Measurements from ENCODE around the gene ZBTB20. TPM values are rescaled to one million over a fixed set of nuclear protein-coding genes. Genes with fewer than 3 reads are reported as not detected.

Gene ZBTB20
- total RNA-seq, 1 experiment from 2014 or later = 1.6 TPM

- H4K20me1 ChIP-seq (ENCODE audit: insufficient read depth, low read depth, low read length) = no peaks in the 10 kb centered on the region
- DNase-seq = no peak
These were observed 205.3 kb downstream of the ZBTB20 start for GRCh38 chr3:114941626-114942309.

DNA sequence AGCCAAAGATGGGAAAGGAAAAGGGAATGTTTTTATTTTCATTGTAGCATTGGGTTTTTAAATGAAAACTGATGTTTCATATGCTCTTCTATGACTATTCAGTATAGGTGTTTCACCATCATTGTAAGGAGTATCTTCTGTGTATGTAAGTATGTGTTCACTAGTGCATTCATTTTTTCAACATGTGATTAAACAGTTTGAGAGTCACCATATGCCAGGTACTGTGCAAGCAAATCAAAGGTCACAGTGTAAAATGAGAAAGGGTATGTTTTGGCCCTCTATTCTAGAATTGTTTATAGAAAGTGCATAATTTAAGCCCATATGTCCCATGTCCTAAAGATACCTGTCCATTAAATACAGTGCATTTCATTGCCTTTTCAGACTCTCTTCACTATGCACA lies 207.2 kb downstream of the ZBTB20 start:
- Histone ChIP-seq H3K27me3 (ENCODE audit: low read length) (no peaks in the 10 kb centered on the region), H3K4me2 (ENCODE audit: low read depth, low read length, poor library complexity, severe bottlenecking) (no peak overlapping the region)
- no peak for DNase-seq

More at GRCh38 chr3:114941626-114942309, 205.3 kb downstream of the ZBTB20 start:
- Histone ChIP-seq H3K9me3 (ENCODE audit: low read length) (no peaks in the 10 kb centered on the region), H3K4me1 (ENCODE audit: low read length) (no peaks in the 10 kb centered on the region), H3K9me2 (replicated peaks; ENCODE audit: insufficient read depth, low read length) (no peaks in the 10 kb centered on the region), H2AFZ (ENCODE audit: low read length) (no peak overlapping the region), H3K9ac (ENCODE audit: low read length) (no peak overlapping the region), H3K27ac (ENCODE audit: low read length) (no peak overlapping the region), H3K36me3 (ENCODE audit: insufficient read depth, low read length) (no peaks in the 10 kb centered on the region), H3K4me3 (ENCODE audit: low read length) (no peak overlapping the region), H3K4me2 (ENCODE audit: low read depth, low read length, poor library complexity, severe bottlenecking) (no peak overlapping the region), H3K27me3 (ENCODE audit: low read length) (no peaks in the 10 kb centered on the region), H3K79me2 (ENCODE audit: low read length) (no peaks in the 10 kb centered on the region)

DNA sequence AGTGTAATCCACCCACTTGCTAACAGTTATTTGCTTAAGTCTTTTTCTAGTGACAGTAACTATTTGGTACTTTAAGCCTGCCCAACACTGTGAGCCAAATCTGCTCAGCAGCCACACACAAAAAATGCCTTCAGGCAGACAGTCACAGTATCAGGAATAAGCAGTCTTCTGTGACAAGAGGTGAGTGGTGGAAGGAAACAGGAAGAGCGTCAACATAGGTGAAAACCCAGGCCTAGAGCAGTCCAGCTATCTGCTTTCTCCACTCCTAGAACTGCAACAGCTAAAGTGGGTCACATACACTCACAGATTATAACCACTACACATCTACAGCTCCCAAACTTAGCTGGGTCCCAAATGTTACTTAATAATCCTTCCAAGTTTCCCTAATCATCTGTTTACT lies 213.7 kb downstream of the ZBTB20 start:
- no peak overlapping the region for H3K4me2 ChIP-seq (ENCODE audit: low read depth, low read length, poor library complexity, severe bottlenecking)
- H2AFZ ChIP-seq (ENCODE audit: low read length) = no peak overlapping the region
- no peaks in the 10 kb centered on the region for H3K79me2 ChIP-seq (ENCODE audit: low read length)
- H3K36me3 ChIP-seq (ENCODE audit: insufficient read depth, low read length) = no peaks in the 10 kb centered on the region
- H3K4me1 ChIP-seq (ENCODE audit: low read length) = no peaks in the 10 kb centered on the region
- no peak overlapping the region for H3K9ac ChIP-seq (ENCODE audit: low read length)
- no peaks in the 10 kb centered on the region for H3K9me3 ChIP-seq (ENCODE audit: low read length)
- H3K27ac ChIP-seq (ENCODE audit: low read length) = no peak overlapping the region
- no peaks in the 10 kb centered on the region for H3K27me3 ChIP-seq (ENCODE audit: low read length)
- H3K9me2 ChIP-seq (replicated peaks; ENCODE audit: insufficient read depth, low read length) = no peaks in the 10 kb centered on the region
- no peaks in the 10 kb centered on the region for H4K20me1 ChIP-seq (ENCODE audit: insufficient read depth, low read depth, low read length)
- no peak overlapping the region for H3K4me3 ChIP-seq (ENCODE audit: low read length)
- DNase-seq = no peak

More for the DNA sequence above, 207.2 kb downstream of the ZBTB20 start:
- H3K9me2 ChIP-seq (replicated peaks; ENCODE audit: insufficient read depth, low read length) = no peaks in the 10 kb centered on the region
- H3K9ac ChIP-seq (ENCODE audit: low read length) = no peak overlapping the region
- H3K36me3 ChIP-seq (ENCODE audit: insufficient read depth, low read length) = no peaks in the 10 kb centered on the region
- no peaks in the 10 kb centered on the region for H3K79me2 ChIP-seq (ENCODE audit: low read length)
- no peak overlapping the region for H3K4me3 ChIP-seq (ENCODE audit: low read length)
- H3K9me3 ChIP-seq (ENCODE audit: low read length) = no peaks in the 10 kb centered on the region
- no peaks in the 10 kb centered on the region for H3K4me1 ChIP-seq (ENCODE audit: low read length)
- no peaks in the 10 kb centered on the region for H4K20me1 ChIP-seq (ENCODE audit: insufficient read depth, low read depth, low read length)
- no peak overlapping the region for H3K27ac ChIP-seq (ENCODE audit: low read length)
- no peak overlapping the region for H2AFZ ChIP-seq (ENCODE audit: low read length)

DNA sequence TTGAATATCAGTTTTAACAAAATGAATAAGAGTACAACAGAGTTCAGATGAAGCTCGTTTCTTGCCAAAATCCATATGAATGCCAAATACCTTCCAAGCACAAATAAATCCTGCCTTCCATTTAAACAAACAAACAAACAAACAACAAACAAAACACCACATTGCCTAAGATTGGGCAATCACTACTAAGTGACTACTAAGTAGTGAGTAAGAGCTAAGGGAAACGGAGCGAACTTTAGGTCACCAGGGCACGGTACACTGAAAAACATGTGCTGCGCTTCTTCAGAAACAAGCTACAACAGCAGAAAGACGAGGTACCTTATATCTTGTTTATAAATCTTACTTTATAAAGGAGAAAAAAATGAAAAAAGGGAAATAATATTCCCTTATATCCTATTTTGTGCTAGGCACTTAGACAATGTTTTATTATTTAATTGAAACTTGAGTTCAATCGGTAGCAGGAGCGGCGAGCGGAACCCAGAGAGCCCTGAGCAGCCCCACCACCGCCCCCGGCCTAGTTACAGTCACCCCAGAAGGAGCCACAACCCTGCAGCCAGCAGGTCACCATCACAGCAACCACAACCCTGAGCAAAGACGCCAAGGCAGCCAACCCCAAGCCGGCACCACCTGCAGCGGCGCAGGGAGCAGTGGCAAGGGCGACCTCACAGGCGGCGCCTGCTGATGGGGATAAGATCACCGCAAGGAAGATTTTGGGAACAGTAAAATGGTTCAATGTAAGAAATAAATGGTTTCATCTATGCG lies 216.9 kb downstream of the ZBTB20 start:
- no peak for DNase-seq
- Histone ChIP-seq H3K9ac (ENCODE audit: low read length) (no peak overlapping the region), H3K4me2 (ENCODE audit: low read depth, low read length, poor library complexity, severe bottlenecking) (no peak overlapping the region), H3K27ac (ENCODE audit: low read length) (no peak overlapping the region), H3K4me1 (ENCODE audit: low read length) (no peaks in the 10 kb centered on the region), H3K9me3 (ENCODE audit: low read length) (no peaks in the 10 kb centered on the region), H4K20me1 (ENCODE audit: insufficient read depth, low read depth, low read length) (no peaks in the 10 kb centered on the region), H3K79me2 (ENCODE audit: low read length) (no peaks in the 10 kb centered on the region), H3K36me3 (ENCODE audit: insufficient read depth, low read length) (no peaks in the 10 kb centered on the region), H3K9me2 (replicated peaks; ENCODE audit: insufficient read depth, low read length) (no peaks in the 10 kb centered on the region), H3K4me3 (ENCODE audit: low read length) (no peak overlapping the region), H2AFZ (ENCODE audit: low read length) (no peak overlapping the region), H3K27me3 (ENCODE audit: low read length) (no peaks in the 10 kb centered on the region)

- no peaks in the 10 kb centered on the region for H3K36me3 ChIP-seq (ENCODE audit: insufficient read depth, low read length)
- no peak overlapping the region for H3K4me3 ChIP-seq (ENCODE audit: low read length)
- no peak for DNase-seq
- no peak overlapping the region for H2AFZ ChIP-seq (ENCODE audit: low read length)
- H3K9ac ChIP-seq (ENCODE audit: low read length) = no peak overlapping the region
- H3K4me1 ChIP-seq (ENCODE audit: low read length) = no peaks in the 10 kb centered on the region
- no peaks in the 10 kb centered on the region for H3K9me2 ChIP-seq (replicated peaks; ENCODE audit: insufficient read depth, low read length)
- H3K79me2 ChIP-seq (ENCODE audit: low read length) = no peaks in the 10 kb centered on the region
- no peak overlapping the region for H3K4me2 ChIP-seq (ENCODE audit: low read depth, low read length, poor library complexity, severe bottlenecking)
- H3K27me3 ChIP-seq (ENCODE audit: low read length) = no peaks in the 10 kb centered on the region
- H3K27ac ChIP-seq (ENCODE audit: low read length) = no peak overlapping the region
- no peaks in the 10 kb centered on the region for H3K9me3 ChIP-seq (ENCODE audit: low read length)
- no peaks in the 10 kb centered on the region for H4K20me1 ChIP-seq (ENCODE audit: insufficient read depth, low read depth, low read length)
These were observed 218.0 kb downstream of the ZBTB20 start for GRCh38 chr3:114928989-114929640.

- H3K4me1 ChIP-seq (ENCODE audit: low read length) = no peaks in the 10 kb centered on the region
- H3K36me3 ChIP-seq (ENCODE audit: insufficient read depth, low read length) = no peaks in the 10 kb centered on the region
- H3K27ac ChIP-seq (ENCODE audit: low read length) = no peak overlapping the region
- no peak overlapping the region for H3K9ac ChIP-seq (ENCODE audit: low read length)
- H2AFZ ChIP-seq (ENCODE audit: low read length) = no peak overlapping the region
- H4K20me1 ChIP-seq (ENCODE audit: insufficient read depth, low read depth, low read length) = no peaks in the 10 kb centered on the region
- H3K4me2 ChIP-seq (ENCODE audit: low read depth, low read length, poor library complexity, severe bottlenecking) = no peak overlapping the region
- H3K4me3 ChIP-seq (ENCODE audit: low read length) = no peak overlapping the region
- H3K79me2 ChIP-seq (ENCODE audit: low read length) = no peaks in the 10 kb centered on the region
- H3K9me3 ChIP-seq (ENCODE audit: low read length) = no peaks in the 10 kb centered on the region
- no peak for DNase-seq
- H3K27me3 ChIP-seq (ENCODE audit: low read length) = no peaks in the 10 kb centered on the region
- no peaks in the 10 kb centered on the region for H3K9me2 ChIP-seq (replicated peaks; ENCODE audit: insufficient read depth, low read length)
These were observed 242.5 kb downstream of the ZBTB20 start for GRCh38 chr3:114904633-114905032.

- Histone ChIP-seq H3K79me2 (ENCODE audit: low read length) (no peaks in the 10 kb centered on the region), H3K36me3 (ENCODE audit: insufficient read depth, low read length) (no peaks in the 10 kb centered on the region), H3K9ac (ENCODE audit: low read length) (no peak overlapping the region), H3K4me3 (ENCODE audit: low read length) (no peak overlapping the region), H3K4me2 (ENCODE audit: low read depth, low read length, poor library complexity, severe bottlenecking) (no peak overlapping the region), H4K20me1 (ENCODE audit: insufficient read depth, low read depth, low read length) (no peaks in the 10 kb centered on the region), H3K27ac (ENCODE audit: low read length) (no peak overlapping the region), H3K27me3 (ENCODE audit: low read length) (no peaks in the 10 kb centered on the region), H3K4me1 (ENCODE audit: low read length) (no peaks in the 10 kb centered on the region), H3K9me2 (replicated peaks; ENCODE audit: insufficient read depth, low read length) (no peaks in the 10 kb centered on the region), H3K9me3 (ENCODE audit: low read length) (no peaks in the 10 kb centered on the region), H2AFZ (ENCODE audit: low read length) (no peak overlapping the region)
- DNase-seq = no peak
These were observed 243.9 kb downstream of the ZBTB20 start for GRCh38 chr3:114903213-114903612.

DNA sequence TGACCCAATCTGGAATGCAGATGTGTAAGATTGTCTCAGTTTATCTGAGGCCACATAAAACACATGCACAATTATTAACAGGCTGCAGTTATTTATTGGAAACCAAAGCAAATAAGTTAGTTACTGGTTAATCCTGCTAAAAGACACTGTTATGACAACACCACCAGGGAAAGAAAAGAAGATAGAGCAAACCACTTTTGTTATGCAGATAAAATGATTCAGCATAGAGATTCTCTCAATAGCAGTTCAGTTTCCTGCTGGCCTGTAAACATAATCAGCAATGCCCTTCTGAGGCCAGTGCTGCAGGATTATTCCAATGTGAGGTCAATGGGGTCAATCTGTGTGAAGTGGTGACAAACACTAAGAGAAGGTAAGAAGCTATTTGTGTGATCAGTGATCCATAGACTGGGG lies 244.4 kb downstream of the ZBTB20 start:
- Histone ChIP-seq H3K4me3 (ENCODE audit: low read length) (no peak overlapping the region), H3K9me2 (replicated peaks; ENCODE audit: insufficient read depth, low read length) (no peaks in the 10 kb centered on the region), H3K4me2 (ENCODE audit: low read depth, low read length, poor library complexity, severe bottlenecking) (no peak overlapping the region), H3K36me3 (ENCODE audit: insufficient read depth, low read length) (no peaks in the 10 kb centered on the region), H3K9me3 (ENCODE audit: low read length) (no peaks in the 10 kb centered on the region), H4K20me1 (ENCODE audit: insufficient read depth, low read depth, low read length) (no peaks in the 10 kb centered on the region), H2AFZ (ENCODE audit: low read length) (no peak overlapping the region), H3K79me2 (ENCODE audit: low read length) (no peaks in the 10 kb centered on the region), H3K27ac (ENCODE audit: low read length) (no peak overlapping the region), H3K27me3 (ENCODE audit: low read length) (no peaks in the 10 kb centered on the region), H3K9ac (ENCODE audit: low read length) (no peak overlapping the region), H3K4me1 (ENCODE audit: low read length) (no peaks in the 10 kb centered on the region)
- no peak for DNase-seq

Measured in Karpas-422 (cell line).